Vagina (tissue), 2 donors: ENCODE data around the gene TAF10.

Source experiments
- CTCF ChIP-seq, 3 experiments: fragments of 450-650 bp in 2 of 3; fragments of 200-600 bp in 1 of 3; sonication (generic) in 1 of 3; IDR thresholded peaks; one replicate each; pipeline ENCODE4 v1.5.1; 2017 to 2019; ENCODE audit warnings: antibody characterized with exemption in 3 of 3, mild to moderate bottlenecking in 2 of 3, moderate library complexity in 2 of 3
- POLR2A ChIP-seq, 2 donors: fragments of 450-650 bp; IDR thresholded peaks; one replicate each; pipeline ENCODE4 v1.6.1; 2017; ENCODE audit warnings: antibody characterized with exemption in 2 of 2, mild to moderate bottlenecking in 2 of 2, moderate library complexity in 2 of 2
- POLR2AphosphoS5 ChIP-seq, 2 donors: sonication (generic); formaldehyde crosslinking; IDR thresholded peaks; one replicate each; pipeline ENCODE4 v1.9.0; 2017; ENCODE audit warnings: antibody characterized with exemption in 2 of 2, mild to moderate bottlenecking in 2 of 2, low read depth in 1 of 2; ENCODE audit not compliant: insufficient read depth in 1 of 2

GRCh38 chr11:6606471-6607189 is 5.4 kb downstream of the TAF10 start:
- no peak for TF ChIP-seq CTCF (IDR thresholded peaks at IDR 0.05)
- peak in 1 of 2 donors; percentile 78 for TF ChIP-seq POLR2A (IDR thresholded peaks at IDR 0.05)
- TF ChIP-seq POLR2AphosphoS5 (IDR thresholded peaks at IDR 0.05; ENCODE audit: insufficient read depth in 1 of 2, low read depth in 1 of 2), result peak; percentile 94 to 95
